NCI-H460 (cell line): Measurements from ENCODE around the gene SERPINI1. TPM values are rescaled to one million over a fixed set of nuclear protein-coding genes. Genes with fewer than 3 reads are reported as not detected.

ENCODE experiments used
- DNase-seq: peaks from one replicate; pipeline ENCODE4 v3.0.0-alpha.2; 2016; ENCODE audit warnings: low read depth; ENCODE audit errors: extremely low read depth
- total RNA-seq: library from RNA; depleted of rRNA; stranded (reverse); fragments of >200 nt; shearing (Covaris generic); gene quantifications from 2 replicates; pipeline ENCODE4 v1.2.3, GENCODE V29; 2014

The SERPINI1 gene
- total RNA-seq, 1 experiment from 2014 or later: 1.5 TPM

- no peak for DNase-seq
Observed at GRCh38 chr3:167843886-167844285, 108.4 kb downstream of the SERPINI1 start.

DNA sequence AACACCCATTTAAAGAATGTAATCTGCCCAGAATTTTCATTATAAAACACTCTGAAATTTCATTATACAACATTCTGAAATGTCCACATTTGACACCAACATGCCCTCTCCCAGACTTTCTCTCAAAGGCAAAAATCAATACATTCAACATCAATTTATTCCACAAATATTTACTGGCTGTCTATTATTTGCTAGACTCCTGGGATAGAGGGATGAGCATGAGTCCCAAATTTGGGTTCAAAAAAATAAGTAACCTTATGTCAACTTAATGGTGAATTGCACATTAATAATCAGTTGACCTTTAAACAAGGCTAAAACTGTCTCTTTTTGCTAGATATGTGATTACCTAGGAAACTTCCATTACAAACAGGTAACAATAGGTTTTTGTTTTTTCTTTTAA, 109.0 kb downstream of the SERPINI1 start:
- no peak for DNase-seq

DNA sequence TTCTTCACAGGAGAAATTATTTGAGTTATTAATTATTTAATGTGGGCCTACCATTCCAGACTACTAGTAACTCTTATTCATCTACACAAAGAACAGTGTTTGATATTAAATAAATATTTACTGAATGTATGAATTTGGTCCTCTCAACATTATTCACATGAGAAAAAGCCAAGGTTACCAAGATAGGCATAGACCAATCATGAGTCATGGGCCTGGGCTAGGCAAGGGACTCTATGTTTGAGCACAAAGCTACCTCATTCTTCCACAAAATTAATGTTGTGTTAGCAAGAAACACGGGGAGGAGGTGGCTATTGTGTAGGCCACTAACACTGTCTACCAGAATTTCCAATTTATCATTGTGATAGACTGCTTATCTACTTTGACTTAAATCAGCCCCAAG, 115.7 kb downstream of the SERPINI1 start:
- DNase-seq: no peak

DNA sequence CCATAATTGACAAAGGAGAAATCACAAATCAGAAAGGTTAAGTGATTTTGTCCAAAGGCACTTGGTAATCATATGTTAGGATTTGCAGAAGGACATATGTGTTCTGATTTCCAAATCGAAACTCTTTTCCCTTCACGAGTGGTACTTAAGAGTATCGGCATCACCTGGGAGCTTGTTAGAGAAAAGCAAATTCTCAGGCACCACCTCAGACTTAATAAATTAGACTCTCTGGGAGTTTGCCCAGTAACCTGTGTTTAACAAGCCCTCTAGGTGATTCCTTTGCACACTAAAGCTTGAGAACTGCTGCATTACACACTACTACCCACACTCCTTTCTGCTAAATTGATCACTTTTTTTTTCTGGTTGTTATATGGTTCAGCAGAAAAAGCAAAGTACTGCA, 116.2 kb downstream of the SERPINI1 start:
- DNase-seq: no peak

DNA sequence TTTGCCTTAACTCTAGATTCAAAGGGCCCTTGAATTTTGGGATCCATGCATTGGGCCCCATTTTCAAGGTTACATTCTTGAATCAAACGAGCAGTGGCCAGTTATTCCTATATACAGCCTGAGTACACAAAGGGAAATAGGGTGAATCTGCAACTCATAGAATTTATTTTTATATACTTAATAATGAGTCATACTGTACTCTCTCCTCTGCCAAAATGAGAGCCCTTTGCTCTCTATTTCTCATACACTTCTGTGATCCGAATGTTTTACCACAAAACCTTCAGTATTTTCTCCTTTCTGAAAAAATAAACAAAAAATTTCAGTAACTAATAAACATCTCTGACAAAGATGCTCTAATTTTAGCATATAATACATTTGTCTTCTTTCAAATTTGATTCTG, 116.7 kb downstream of the SERPINI1 start:
- no peak for DNase-seq

DNA sequence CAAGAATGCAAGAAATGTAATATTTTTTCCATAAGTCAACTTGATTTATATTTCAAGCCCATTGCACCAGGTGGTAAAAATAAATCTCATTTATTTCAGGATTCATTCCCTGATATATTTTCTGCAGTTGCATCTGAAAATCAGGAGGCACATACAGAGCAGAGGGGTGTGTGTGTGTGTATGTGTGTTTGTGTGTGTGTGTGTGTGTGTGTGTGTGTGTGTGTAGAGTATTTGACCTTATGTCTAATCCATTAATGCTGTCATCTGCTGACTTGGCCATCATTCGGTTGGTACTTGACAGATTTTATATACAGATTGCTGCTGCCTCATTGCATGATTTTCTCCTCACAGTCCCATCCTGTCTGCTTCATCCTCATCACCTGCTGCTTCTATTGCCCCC, 118.5 kb downstream of the SERPINI1 start:
- DNase-seq: no peak

DNA sequence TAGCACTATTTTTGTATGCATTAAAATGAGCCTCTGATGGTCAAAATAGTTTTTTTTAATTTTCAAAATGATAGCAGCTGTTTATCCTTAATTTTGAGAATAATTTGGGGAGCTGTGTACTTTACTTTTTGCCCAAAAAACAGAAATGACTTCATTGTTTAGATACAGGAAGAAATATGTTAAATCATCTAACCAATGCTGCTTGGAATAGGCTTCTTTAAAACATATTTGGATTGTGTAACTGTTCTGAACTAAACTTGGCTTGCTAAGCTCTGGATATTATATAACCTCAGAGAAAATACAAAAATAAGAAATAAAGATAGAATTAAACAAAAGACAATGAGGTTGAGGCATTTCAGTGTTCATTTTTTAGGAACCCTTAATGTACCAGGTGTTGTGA, 119.3 kb downstream of the SERPINI1 start:
- no peak for DNase-seq

DNA sequence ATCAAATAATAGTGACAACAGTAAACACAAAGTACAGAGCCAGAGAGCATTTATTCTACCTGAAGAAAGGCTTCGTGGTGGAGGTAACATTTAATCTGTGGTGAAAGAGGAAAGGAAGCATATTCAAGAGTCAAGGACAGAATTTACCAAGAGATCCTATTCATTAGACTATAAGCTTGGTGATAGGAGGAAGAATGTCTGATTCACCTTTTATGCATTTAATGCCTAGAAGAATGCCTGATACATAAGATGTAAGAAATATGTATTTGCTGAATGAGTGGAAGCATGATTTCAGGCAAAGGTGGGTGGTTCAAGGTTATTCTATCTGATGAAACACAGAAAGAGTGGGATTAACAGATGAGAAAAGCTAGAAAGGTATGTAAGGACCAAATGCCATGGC, 119.8 kb downstream of the SERPINI1 start:
- DNase-seq: no peak

GRCh38 chr3:167858865-167859264, 123.3 kb downstream of the SERPINI1 start:
- DNase-seq: no peak

- DNase-seq: no peak
Observed at GRCh38 chr3:167859610-167860009, 124.1 kb downstream of the SERPINI1 start.

- DNase-seq: no peak
Observed at GRCh38 chr3:167861649-167862048, 126.1 kb downstream of the SERPINI1 start.

- no peak for DNase-seq
Observed at GRCh38 chr3:167862104-167862730, 126.7 kb downstream of the SERPINI1 start.

DNA sequence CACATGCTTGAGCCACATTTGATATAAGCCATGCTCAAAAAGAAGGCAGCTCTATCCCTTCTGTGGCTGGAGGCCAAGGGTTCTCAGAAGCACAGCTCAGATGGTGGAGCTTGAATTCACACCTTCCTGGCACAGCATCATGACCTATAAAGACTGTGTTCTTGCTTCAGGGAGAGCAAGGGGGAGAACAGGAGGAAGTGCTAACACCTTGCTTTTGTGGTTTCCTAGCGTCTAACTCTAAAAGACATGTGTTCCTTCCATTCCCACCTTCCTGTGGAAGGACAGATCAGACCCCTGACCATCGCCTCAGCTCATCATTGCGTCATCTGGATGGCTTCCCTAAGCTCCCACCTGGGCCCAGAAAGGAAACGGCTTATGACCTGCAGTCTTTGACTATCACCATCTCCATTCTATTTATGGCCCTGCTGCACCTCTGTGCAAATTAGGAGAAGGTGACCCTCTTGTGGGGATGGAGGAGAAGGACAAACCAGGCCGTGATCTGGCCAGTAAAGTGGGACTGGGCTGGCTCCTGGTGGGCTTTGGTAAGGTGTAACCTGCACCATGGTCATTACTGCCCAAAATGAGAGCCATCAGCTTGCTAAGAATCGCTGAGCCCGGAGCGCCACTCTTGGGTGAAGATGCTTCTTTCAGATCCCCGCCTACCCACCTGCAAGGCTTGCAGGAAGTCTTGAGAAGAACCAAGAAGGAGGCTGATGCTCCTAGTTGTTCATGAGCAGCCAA, 128.5 kb downstream of the SERPINI1 start:
- no peak for DNase-seq

DNA sequence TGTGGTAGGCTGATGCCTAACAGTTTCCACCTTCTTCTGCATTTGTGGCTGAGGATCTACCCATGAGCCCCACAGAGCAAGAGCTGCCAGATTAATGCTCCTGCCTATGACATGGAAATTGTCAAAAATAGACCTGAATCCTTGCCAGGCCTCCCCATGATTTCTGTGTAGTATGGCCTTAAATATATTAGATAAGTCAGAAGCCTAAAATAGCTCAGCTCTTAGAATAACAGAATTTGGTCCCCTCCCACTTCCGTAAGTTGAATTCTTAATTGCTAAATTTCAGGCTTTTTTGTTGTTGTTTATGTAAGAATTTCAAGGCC, 129.0 kb downstream of the SERPINI1 start:
- no peak for DNase-seq

GRCh38 chr3:167866331-167866730, 130.8 kb downstream of the SERPINI1 start:
- no peak for DNase-seq

DNA sequence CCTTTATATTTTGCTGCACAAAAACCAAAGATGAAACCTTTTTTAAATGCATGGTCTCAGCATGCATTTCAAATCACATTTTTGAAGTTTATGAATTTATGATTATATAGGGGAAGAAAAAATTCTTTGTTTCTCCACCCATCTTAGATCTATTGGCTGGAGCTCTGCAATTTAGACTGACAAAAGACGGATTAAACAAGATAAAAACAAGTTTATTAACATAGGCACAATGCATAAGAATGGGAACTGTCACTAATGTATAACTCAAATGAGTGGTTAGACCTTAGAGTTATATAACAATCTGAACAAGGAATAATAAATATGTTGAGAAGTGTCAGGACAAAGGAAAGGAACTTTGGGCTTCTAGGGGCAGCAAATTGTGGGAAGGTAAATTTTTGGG, 132.5 kb downstream of the SERPINI1 start:
- DNase-seq: no peak

DNA sequence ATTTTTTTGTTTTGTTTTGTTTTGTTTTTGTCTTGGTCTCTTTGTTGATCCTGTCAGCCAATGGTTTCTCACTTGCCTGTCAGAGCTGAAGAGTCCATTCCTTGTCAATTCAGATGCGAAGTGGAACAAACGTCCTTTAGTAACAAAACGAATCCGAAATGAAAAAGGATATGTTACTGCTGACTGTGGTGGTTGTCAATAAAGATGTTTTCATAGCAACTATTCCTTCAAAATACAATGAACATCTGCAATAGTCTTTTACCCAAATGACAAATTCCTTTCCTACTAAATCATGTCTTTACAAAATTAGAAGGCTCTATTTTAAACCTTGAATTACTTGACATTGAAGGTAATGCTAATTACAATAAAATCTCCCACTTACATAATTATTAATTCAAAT, 134.7 kb downstream of the SERPINI1 start:
- no peak for DNase-seq

DNA sequence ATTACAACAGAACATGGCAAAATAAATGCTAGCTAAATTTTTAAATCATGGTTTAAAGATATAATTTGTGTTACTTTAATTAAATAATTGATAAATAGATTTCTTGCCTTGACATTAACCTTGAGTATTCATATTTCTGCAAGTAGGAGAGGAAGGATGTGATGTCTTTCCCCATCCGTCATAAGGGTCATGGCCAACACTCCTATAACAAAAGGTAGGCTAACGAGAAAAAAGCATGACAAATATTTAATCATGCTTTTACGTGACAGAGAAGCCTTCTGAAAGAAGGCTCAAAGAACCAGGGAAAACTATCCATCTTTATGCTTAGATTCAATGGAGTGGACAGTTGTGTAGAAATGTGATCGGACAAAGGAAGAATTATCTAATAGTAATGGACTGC, 135.2 kb downstream of the SERPINI1 start:
- DNase-seq: no peak

DNA sequence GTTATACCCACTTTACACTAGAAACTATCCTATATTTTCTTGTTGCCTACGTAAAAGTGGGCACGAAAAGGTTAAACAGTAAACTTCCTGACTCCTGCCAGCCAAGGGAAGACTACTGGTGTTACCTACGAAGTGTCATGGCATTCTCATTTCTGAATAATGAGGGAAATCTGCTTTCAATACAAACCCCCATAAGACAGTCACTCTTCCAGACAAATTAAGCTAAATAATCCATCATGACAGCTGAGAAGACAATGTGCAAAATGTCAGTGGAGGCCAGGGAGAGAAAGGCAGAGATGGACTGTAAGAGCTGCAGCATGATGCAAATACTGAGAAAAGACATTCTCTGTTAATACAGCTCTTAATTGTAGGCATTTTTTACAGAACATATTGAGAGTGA, 136.5 kb downstream of the SERPINI1 start:
- DNase-seq: no peak

- DNase-seq: no peak
Observed at GRCh38 chr3:167872941-167873340, 137.4 kb downstream of the SERPINI1 start.

- DNase-seq: no peak
Observed at GRCh38 chr3:167874671-167875372, 139.3 kb downstream of the SERPINI1 start.
